ENCODE measurements around the gene RNF144B. TPM values are rescaled to one million over a fixed set of nuclear protein-coding genes. Genes with fewer than 3 reads are reported as not detected.

RNF144B gene
- total RNA-seq, 1 donor from 2014 or later: 89.2 TPM

- peak; percentile 29 for DNase-seq
Observed at GRCh38 chr6:18488526-18489270, 101.5 kb downstream of the RNF144B start.

GRCh38 chr6:18489335-18489734 is 102.2 kb downstream of the RNF144B start:
- no peak for DNase-seq

GRCh38 chr6:18491308-18492045 is 104.3 kb downstream of the RNF144B start:
- DNase-seq: no peak

GRCh38 chr6:18492972-18493371 is 105.8 kb downstream of the RNF144B start:
- no peak for DNase-seq

DNA sequence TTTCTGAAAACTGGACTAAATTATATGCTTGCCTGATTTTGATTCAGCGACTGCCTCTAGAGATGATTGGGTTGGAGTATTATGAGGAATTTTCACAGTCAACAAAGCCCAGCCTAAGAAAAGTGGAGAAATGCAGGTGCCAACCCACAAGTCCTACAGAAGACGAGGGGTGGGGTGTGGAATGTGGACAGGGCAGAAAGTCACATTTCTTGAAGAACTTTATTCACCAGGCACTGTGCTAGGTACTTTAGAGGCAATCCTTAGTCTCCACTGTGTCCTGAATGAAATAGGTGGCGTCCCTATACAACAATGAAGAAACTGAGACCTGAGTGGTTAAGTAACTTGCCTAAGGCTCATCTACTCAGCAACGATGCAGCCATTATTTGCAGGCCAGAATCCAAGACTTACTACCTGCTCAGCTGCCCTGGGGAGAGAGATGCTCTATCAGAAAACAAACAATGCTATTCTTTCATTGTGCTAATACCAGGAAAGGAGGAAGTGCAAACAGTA is 106.3 kb downstream of the RNF144B start:
- DNase-seq: no peak

- no peak for DNase-seq
Observed at GRCh38 chr6:18493925-18494324, 106.8 kb downstream of the RNF144B start.

- DNase-seq: no peak
Observed at GRCh38 chr6:18495236-18495635, 108.1 kb downstream of the RNF144B start.

- DNase-seq: no peak
Observed at GRCh38 chr6:18496462-18496861, 109.3 kb downstream of the RNF144B start.

DNA sequence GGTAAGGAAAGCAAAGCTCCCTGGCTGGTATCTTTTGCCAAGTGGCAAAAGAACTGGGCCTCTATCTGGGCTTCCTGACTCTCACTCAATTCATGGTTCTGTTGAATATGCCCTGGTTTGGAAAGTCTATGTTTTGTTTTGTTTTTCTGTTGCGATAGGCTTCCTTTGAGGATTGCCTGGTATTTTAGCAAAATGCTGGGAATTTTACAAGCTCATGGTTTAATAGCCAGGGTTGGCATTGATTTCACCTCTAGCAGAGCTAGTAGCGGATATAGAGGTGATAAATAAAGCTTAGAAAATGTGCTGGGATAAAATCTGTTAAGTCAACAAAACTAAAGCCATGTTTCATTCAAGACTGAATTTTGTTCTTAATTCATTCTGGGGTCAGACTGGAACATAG is 109.9 kb downstream of the RNF144B start:
- no peak for DNase-seq

GRCh38 chr6:18498408-18498807 is 111.3 kb downstream of the RNF144B start:
- no peak for DNase-seq

GRCh38 chr6:18500921-18501662 is 113.9 kb downstream of the RNF144B start:
- DNase-seq: no peak

DNA sequence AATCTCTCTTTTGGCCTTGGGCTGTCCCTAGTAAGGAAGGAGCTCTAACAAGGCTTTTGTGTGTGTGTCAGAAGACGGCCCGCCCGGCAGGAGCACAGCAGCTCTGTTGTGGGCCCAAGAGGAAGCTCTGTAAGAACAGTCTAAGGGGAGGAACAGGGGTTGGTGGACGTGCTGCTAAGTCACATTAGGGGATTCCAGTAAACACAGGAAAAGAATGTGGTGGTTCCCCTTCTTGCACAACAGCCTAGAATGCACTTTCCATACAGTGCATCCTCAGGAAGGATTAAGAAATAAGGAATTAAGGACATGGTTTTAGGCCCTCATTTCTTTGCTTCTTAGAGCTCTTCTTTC is 114.5 kb downstream of the RNF144B start:
- DNase-seq: peak; percentile 19

GRCh38 chr6:18503206-18503592 is 116.0 kb downstream of the RNF144B start:
- DNase-seq: no peak

- DNase-seq: peak; percentile 90
Observed at GRCh38 chr6:18503593-18504231, 116.6 kb downstream of the RNF144B start.

GRCh38 chr6:18504232-18504596 is 117.1 kb downstream of the RNF144B start:
- DNase-seq: no peak

DNA sequence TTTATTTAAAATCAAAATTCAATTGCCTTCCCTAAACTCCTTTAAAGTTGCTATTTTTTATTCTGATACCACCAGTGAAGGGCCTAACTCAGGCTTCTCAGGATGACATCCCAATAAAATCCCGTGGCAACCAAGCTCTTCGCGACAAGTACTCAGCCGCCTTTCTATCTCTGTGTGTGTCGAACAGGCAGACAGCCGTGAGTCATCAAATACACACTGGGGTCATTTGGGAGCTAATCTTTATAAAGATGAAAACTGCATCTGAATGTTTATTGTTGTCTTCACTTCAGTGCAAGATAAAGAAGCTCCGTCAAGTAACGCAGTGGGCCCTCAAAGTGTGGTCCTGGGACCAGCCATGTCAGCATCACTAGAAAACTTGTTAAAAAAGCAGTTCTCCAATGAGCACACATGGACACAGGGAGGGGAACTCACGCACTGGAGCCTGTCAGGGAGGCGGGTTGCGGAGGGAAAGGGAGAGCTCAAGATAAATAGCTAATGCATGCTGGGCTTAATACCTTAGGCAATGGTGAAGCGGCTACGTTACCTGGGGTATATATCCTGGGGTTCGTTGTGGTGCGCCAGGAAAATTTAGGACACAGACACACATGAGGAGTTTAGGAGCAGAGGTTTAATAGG is 119.3 kb downstream of the RNF144B start:
- DNase-seq: no peak

DNA sequence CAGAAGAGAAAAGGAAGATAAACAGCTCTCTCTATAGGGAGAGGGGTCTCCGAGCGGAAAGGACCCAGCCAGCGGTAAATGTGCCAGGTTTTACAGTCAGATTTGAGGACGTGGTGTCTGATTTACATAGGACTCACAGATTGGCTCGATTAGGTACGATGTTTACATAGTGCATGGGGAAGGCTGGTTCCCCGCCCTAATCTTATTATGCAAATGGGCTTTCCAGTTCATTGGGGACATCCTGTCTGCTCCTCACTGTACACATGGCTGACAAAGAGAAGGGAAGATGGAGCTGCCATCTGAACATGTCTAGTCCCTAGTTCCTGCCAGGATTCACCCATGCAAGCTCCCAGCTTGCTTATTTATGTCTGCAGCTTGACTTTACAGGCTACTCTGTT is 119.9 kb downstream of the RNF144B start:
- no peak for DNase-seq

- DNase-seq: no peak
Observed at GRCh38 chr6:18507561-18507960, 120.4 kb downstream of the RNF144B start.

DNA sequence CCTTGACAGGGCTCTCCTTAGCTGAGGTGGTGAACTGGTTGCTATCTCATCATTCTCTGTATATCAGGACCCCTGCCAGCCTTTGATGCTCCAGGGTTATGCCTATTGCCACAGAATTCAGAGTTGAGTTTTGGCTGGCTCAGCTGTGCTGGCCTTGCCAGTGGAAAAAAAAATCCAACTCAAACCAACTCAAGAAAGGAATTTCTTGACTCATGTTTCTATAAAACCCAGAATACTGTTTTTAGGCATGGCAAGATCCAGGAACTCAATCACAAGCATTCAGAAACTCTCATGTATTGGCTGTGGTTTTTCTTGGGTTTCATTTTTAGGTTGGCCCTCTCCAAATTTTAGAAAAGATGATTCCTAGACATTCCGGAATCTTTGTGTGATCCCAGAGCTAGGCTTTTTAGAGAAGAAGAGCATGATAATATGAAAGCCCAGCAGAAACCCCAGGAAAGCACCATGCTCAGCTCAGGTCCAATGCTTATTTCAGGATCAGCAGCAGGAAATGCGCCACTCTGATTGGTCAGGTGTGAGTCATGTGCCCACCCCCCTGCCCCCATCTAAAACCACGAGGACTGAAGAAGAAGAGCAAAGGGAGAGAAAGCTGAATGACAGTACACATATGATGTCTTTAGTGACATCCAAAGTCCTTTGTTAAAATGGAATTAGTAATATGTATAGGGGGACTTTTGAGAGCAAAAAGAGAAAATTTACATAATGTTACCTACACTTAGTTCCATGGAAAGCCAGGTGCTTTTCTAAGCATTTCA is 122.9 kb downstream of the RNF144B start:
- DNase-seq: no peak

DNA sequence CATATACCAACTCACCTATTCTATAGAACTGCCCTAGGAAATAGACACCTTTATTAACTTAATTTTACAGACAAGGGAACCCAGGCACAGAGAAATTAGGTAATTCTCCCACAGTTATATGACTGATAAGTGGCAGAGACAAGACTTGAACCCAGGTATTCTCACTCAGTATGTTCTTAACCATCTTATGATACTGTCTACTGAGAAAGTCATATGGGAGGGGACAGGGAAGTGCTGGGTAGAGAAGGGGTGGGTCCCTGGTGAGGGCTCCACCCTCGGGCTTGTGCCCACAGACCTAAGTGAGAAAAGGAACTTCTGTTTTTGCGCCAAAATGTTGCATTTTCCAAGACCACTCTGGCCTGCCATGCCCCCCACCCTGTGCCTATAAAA is 123.5 kb downstream of the RNF144B start:
- no peak for DNase-seq

GRCh38 chr6:18511211-18511610 is 124.1 kb downstream of the RNF144B start:
- no peak for DNase-seq

Data from dermis blood vessel endothelial cell (primary cell).